Heart left ventricle (tissue), 16 donors: ENCODE measurements around the gene CISH. TPM values are rescaled to one million over a fixed set of nuclear protein-coding genes. Genes with fewer than 3 reads are reported as not detected.

ENCODE experiments used
- ATAC-seq, 4 donors: fragments of 200-7000 bp; cut with Tn5 transposase; one replicate each; pipeline ENCODE4 v1.9.1; 2020 to 2022; ENCODE audit warnings: moderate library complexity in 4 of 4, mild to moderate bottlenecking in 3 of 4, moderate number of reproducible peaks in 1 of 4
- DNase-seq, 5 donors: peaks; one replicate each; pipeline ENCODE4 v3.0.0-alpha.2; 2020
- H3K27ac ChIP-seq, 12 donors: fragments of 200-600 bp; sonication (generic) in 4 of 12; one replicate each; pipeline versions ENCODE4 v1.5.0 to v1.8.0; 2016 to 2022; ENCODE audit warnings: mild to moderate bottlenecking in 2 of 12
- H3K27me3 ChIP-seq, 9 donors: fragments of 200-600 bp; sonication (generic) in 2 of 9; one replicate each; pipeline versions ENCODE4 v1.5.1 to v1.8.0; 2016 to 2022; ENCODE audit warnings: mild to moderate bottlenecking in 3 of 9
- H3K36me3 ChIP-seq, 9 donors: fragments of 200-600 bp; sonication (generic) in 2 of 9; one replicate each; pipeline versions ENCODE4 v1.5.0 to v1.8.0; 2018 to 2022; ENCODE audit warnings: mild to moderate bottlenecking in 2 of 9
- H3K4me1 ChIP-seq, 12 donors: fragments of 200-600 bp; sonication (generic) in 4 of 12; one replicate each; pipeline versions ENCODE4 v1.5.0 to v1.8.0; 2016 to 2022; ENCODE audit warnings: mild to moderate bottlenecking in 3 of 12
- H3K4me3 ChIP-seq, 12 donors: fragments of 200-600 bp; sonication (generic) in 4 of 12; one replicate each; pipeline versions ENCODE4 v1.5.0 to v1.8.0; 2017 to 2022; ENCODE audit warnings: mild to moderate bottlenecking in 9 of 12, moderate library complexity in 4 of 12
- H3K9me3 ChIP-seq, 12 donors: fragments of 200-600 bp; sonication (generic) in 4 of 12; one replicate each; pipeline versions ENCODE4 v1.5.0 to v1.8.0; 2016 to 2022; ENCODE audit warnings: mild to moderate bottlenecking in 1 of 12
- POLR2A ChIP-seq, 2 donors: fragments of 450-650 bp; IDR thresholded peaks; one replicate each; pipeline ENCODE4 v1.6.1; 2017; ENCODE audit warnings: antibody characterized with exemption in 2 of 2, mild to moderate bottlenecking in 2 of 2, moderate library complexity in 2 of 2
- WGBS, 4 donors: extraction: QIAGEN DNeasy Blood & Tissue Kit in 2 of 4; methylation state at CpG; one replicate each; pipeline versions ENCODE4 v1.1.5 to v1.1.7; 2013 to 2018; 5-methylcytosine and 5-hydroxymethylcytosine counted together
- intact Hi-C, 10 donors: fragments of 100-400 bp; cut with DNase I; formaldehyde crosslinking; loops; one replicate each; pipeline versions ENCODE4 v1.11.1 to v1.14.2; 2022
- polyA plus RNA-seq, 2 donors: library from polyadenylated mRNA; stranded (reverse); fragments of 200-250 nt; gene quantifications; one replicate each; pipeline ENCODE4 v1.2.3, GENCODE V29; 2013
- total RNA-seq, 9 donors: library from RNA; depleted of rRNA in 2 of 9; stranded (reverse); fragments of >200 nt in 2 of 9; fragmentation: NEBNext Ultra II Directional in 3 of 9; extraction: Animal tissue kit (Norgen Biotek cat#: 25700) in 3 of 9; gene quantifications; one replicate each; pipeline versions ENCODE4 v1.1.0 to v1.2.4, GENCODE V29; 2016 to 2023
- TF ChIP-seq, protein P1 (sequence below), 12 donors: fragments of 200-600 bp; sonication (generic) in 4 of 12; IDR thresholded peaks; one replicate each; pipeline versions ENCODE4 v1.5.0 to v1.8.0; 2018 to 2022; ENCODE audit warnings: antibody characterized with exemption in 12 of 12, mild to moderate bottlenecking in 5 of 12
- donor health status: ischemic (EF 13 %, LVEDD 7.1; RV severe dilation, severe dysfunction).
- donor health status: healthy with polysubstance abuse.
- donor health status: DM: no; HTN: yes; CAD: no.
- donor health status: DM: no; HTN: no; CAD: no.
- donor health status: ischemic (EF 25% LVEDD 6.9; RV normal size, moderate dysfunction).
- donor health status: ischemic (EF 25% LVEDD 5.7; RV mildly dilated, moderate dysfunction).
- donor health status: healthy.
- donor health status: DM: yes; HTN: yes; CAD: no.
- donor health status: ischemic (EF 35%, LVEDD 5.7; RV mildly dilated, moderate dysfunction).
- donor health status: nonischemic (EF 11% LVEDD 7.7; RV severe dilation, severe dysfunction).
- donor health status: DM: yes; HTN: yes; CAD: no.
- donor health status: PGD.
- donor health status: ischemic (EF 29% LVEDD 5.4; RV normal size, mild dysfunction).
- donor health status: nonischemic (EF 23%, LVEDD 6.1; RV moderate dilation, normal function).

Gene CISH
- total and polyA plus RNA-seq, 11 donors, result 6.9 to 57.0 (median 20.3) TPM

DNA sequence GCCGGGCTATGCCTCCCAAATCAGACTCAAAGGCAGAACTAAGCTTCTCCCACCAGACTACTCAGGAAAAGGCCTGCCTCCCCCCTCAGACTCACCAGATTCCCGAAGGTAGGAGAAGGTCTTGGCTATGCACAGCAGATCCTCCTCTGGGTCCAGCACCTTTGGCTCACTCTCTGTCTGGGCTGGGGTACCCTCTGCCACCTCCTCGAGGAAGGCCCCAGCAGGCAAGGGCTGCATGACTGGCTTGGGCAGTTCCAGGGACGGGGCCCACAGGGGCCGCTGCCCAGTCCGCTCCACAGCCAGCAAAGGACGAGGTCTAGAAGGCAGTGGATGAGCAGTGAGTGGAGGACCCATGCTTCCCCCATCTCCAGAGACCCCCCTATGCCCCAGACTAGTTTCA is 3.3 kb downstream of the CISH start:
- WGBS, 4 donors, result 57 to 85% (median 82%) methylated on average over 3 to 7 of the region's 7 CpGs
- Histone ChIP-seq H3K27me3 (no peaks in the 10 kb centered on the region), H3K36me3 (peaks cover 0 to 63% (median 28%) of the 10 kb centered on the region in 9 donors), H3K9me3 (no peaks in the 10 kb centered on the region), H3K4me1 (peaks cover 9 to 95% (median 82%) of the 10 kb centered on the region in 12 donors), H3K27ac (peak overlapping the region in 8 of 12 donors; percentile 6 to 100 (median 98)), H3K4me3 (peak overlapping the region in 3 of 12 donors; percentile 11 to 90 (median 87))
- DNase-seq (no peak), ATAC-seq (no peak)
- intact Hi-C loops, result no loop called here
- no peak for TF ChIP-seq POLR2A (IDR thresholded peaks at IDR 0.05)
- TF ChIP-seq, protein P1, sequence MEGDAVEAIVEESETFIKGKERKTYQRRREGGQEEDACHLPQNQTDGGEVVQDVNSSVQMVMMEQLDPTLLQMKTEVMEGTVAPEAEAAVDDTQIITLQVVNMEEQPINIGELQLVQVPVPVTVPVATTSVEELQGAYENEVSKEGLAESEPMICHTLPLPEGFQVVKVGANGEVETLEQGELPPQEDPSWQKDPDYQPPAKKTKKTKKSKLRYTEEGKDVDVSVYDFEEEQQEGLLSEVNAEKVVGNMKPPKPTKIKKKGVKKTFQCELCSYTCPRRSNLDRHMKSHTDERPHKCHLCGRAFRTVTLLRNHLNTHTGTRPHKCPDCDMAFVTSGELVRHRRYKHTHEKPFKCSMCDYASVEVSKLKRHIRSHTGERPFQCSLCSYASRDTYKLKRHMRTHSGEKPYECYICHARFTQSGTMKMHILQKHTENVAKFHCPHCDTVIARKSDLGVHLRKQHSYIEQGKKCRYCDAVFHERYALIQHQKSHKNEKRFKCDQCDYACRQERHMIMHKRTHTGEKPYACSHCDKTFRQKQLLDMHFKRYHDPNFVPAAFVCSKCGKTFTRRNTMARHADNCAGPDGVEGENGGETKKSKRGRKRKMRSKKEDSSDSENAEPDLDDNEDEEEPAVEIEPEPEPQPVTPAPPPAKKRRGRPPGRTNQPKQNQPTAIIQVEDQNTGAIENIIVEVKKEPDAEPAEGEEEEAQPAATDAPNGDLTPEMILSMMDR (IDR thresholded peaks at IDR 0.05), result no peak

DNA sequence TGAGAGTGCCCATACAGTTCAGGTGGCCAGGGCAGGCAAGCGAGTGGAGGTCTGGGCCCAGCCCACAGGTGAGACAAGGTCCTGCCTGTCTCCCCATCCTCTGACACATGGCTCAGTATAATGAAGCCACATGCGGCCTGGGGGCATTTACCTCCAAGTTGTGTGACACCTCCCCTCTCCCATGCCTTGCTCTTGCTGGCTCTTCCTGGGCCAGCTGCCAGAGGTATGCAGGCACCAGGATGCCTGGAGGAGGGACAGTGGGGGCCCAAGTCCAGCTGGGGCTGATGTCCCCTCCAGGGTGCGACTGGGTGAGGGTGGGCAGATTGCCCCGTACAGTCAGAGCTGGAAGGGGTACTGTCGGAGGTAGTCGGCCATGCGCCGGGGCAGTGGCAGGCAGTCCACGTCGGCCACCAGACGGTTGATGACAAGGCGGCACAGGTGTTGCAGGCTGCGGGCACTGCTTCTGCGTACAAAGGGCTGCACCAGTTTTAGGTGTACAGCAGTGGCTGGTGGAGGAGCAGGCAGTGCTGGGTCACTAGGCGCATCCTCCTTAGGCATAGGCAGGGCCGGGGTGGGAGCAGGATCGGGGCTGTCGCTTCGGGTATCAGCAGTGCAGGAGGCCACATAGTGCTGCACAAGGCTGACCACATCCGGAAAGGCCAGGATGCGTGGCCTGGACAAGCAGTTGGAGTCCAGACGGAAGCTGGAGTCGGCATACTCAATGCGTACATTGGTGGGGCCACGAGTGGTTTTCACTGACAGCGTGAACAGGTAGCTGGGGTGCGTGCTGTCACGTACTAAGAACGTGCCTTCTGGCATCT is 4.1 kb downstream of the CISH start:
- H3K9me3 ChIP-seq, result no peaks in the 10 kb centered on the region
- peaks cover 11 to 95% (median 82%) of the 10 kb centered on the region in 12 donors for H3K4me1 ChIP-seq
- WGBS, 4 donors, result 71 to 91% (median 77%) methylated on average over 19 to 29 of the region's 29 CpGs
- H3K27ac ChIP-seq, result peak overlapping the region in 8 of 12 donors; percentile 97 to 100 (median 99)
- no peaks in the 10 kb centered on the region for H3K27me3 ChIP-seq
- H3K4me3 ChIP-seq, result peak overlapping the region in 3 of 12 donors; percentile 6 to 90 (median 11)
- intact Hi-C loops, result no loop called here
- no peak for TF ChIP-seq POLR2A (IDR thresholded peaks at IDR 0.05)
- TF ChIP-seq, protein P1 (IDR thresholded peaks at IDR 0.05), result no peak
- ATAC-seq, result no peak
- peak in 1 of 5 donors; percentile 20 for DNase-seq
- H3K36me3 ChIP-seq, result peaks cover 0 to 63% (median 28%) of the 10 kb centered on the region in 9 donors

DNA sequence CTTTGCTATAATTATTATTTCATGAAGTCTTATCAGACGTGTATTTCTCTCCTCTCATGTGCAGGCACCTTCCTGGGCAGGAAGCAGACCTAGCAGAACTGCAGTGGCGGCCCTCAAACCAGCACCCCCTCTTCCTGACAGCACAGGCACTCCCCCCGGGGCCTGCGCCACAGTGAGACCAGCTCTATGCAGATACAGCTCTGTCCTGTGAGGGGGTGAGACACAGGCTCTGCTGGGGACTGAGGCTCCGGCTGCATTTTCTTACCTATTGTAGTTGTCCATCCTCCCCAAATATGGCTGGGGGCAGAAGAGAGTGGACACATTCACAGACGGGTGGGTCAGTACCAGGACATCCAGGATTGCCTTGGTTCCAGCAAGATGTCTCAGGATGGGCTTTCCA is 5.0 kb downstream of the CISH start:
- peaks cover 0 to 63% (median 28%) of the 10 kb centered on the region in 9 donors for H3K36me3 ChIP-seq

More for the DNA sequence above, 5.0 kb downstream of the CISH start:
- Histone ChIP-seq H3K9me3 (no peaks in the 10 kb centered on the region), H3K4me1 (peaks cover 15 to 98% (median 87%) of the 10 kb centered on the region in 12 donors), H3K4me3 (peak overlapping the region in 3 of 12 donors; percentile 2 to 90 (median 17)), H3K27me3 (no peaks in the 10 kb centered on the region), H3K27ac (peak overlapping the region in 10 of 12 donors; percentile 71 to 100 (median 98))
- WGBS, 4 donors, result 56 to 73% (median 61%) methylated on average over 6 of the region's 6 CpGs
- intact Hi-C loops, result no loop called here
- DNase-seq (no peak), ATAC-seq (no peak)
- TF ChIP-seq, protein P1 (IDR thresholded peaks at IDR 0.05), result no peak
- no peak for TF ChIP-seq POLR2A (IDR thresholded peaks at IDR 0.05)
